Activated CD4-positive, alpha-beta memory T cell treated with anti-CD3 and anti-CD28 coated beads for 36 hours (primary cell): Measurements from ENCODE around the gene DBP. TPM values are rescaled to one million over a fixed set of nuclear protein-coding genes. Genes with fewer than 3 reads are reported as not detected.
"Not testable (repeated sequence)": the region's sequence is repeated elsewhere in the genome, so short reads cannot be mapped to it uniquely, and the experiment has no call there.

Source experiments
- CTCF ChIA-PET: fragments of 350-600 bp; sonication (Branson Sonifier 250); formaldehyde crosslinking; loops from one replicate; lab custom pipeline; 2021; ENCODE audit warnings: antibody characterized with exemption, inconsistent platforms; lab: Charles Lee
- POLR2A ChIA-PET: fragments of 350-600 bp; sonication (Branson Sonifier 250); formaldehyde crosslinking; loops from one replicate; lab custom pipeline; 2021; ENCODE audit warnings: antibody characterized with exemption; lab: Charles Lee
- DNase-seq: peaks from one replicate; pipeline ENCODE4 v3.0.0-alpha.2; 2020
- H3K27ac Mint-ChIP-seq: one replicate; pipeline ENCODE4 v1.8.0; 2021; ENCODE audit warnings: mixed read lengths
- H3K27me3 Mint-ChIP-seq: one replicate; pipeline ENCODE4 v1.8.0; 2021; ENCODE audit warnings: mixed read lengths
- H3K36me3 Mint-ChIP-seq: one replicate; pipeline ENCODE4 v1.8.0; 2021; ENCODE audit warnings: mixed read lengths
- H3K4me1 Mint-ChIP-seq: one replicate; pipeline ENCODE4 v1.8.0; 2021; ENCODE audit warnings: low read depth, mixed read lengths
- H3K4me3 Mint-ChIP-seq: one replicate; pipeline ENCODE4 v1.8.0; 2021; ENCODE audit warnings: mild to moderate bottlenecking, mixed read lengths
- H3K9me3 Mint-ChIP-seq: one replicate; pipeline ENCODE4 v1.8.0; 2021; ENCODE audit warnings: mixed read lengths
- intact Hi-C: fragments of 100-400 bp; cut with micrococcal nuclease; formaldehyde crosslinking; loops from one replicate; pipeline ENCODE4 v1.15.1; 2023
- total RNA-seq, 2 experiments: library from RNA; stranded (reverse); gene quantifications; one replicate each; pipeline ENCODE4 v1.2.3, GENCODE V29; 2021

The DBP gene
- 10 to 100 TPM in 1 of 2 experiments, 1 to 10 TPM in 1; 8.3 to 10.4 TPM for total RNA-seq

DNA sequence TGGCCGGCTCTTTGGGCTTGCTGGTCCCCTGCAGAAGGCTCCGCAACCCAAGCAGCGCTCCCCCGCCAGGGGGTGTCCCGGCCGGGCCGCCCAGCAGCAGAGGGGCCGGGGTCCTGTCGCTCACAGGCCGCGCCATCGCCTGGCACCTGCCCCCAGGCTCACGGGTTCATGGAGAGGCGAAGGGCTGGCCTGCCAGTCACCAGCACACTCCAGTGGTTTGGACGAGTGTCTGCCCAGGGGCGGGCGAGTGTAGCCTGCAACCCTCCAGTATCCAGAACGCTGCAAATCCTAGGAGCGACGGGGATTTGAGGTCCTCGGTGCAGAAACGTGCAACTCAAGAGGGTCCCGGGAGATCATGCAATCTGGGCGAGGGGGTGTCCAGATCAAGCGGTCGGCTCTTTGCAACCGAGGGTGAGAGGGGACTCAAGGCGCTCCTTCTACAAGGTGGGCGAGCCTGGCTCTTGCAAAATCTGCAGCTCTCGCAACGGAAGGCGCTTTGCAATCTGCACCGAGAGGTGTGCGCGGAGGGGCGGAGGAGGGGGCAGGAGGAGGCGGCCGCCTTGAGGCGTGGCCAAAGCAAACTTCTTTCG, at the start of gene DBP:
Gene DBP, minus strand, starts transcription at position 521 of the 590 bp plus-strand sequence. Its CDS starts 385 bp downstream, at position 136.
- ChIA-PET CTCF (interaction anchor here (1.0 to 1.1 kb wide), 2 partner anchors 8 to 13 kb away, joined by 3 read pairs; no protein-coding TSS in a partner anchor), POLR2A (interaction anchor here (1.2 kb wide), 1 partner anchor 9 kb away, joined by 3 read pairs; no protein-coding TSS in a partner anchor)
- Mint-ChIP-seq H3K9me3 (no peaks in the 10 kb centered on the region), H3K27ac (peak within 1 kb of the TSS; percentile 98), H3K4me1 (peaks cover 49% of the 10 kb centered on the region), H3K27me3 (no peaks in the 10 kb centered on the region), H3K36me3 (peaks cover 4% of the 10 kb centered on the region), H3K4me3 (peak within 1 kb of the TSS; percentile 87)
- intact Hi-C loops = loop anchor here (1.0 kb wide), 1 partner anchor 9 kb away; the partner anchor contains the start of gene CA11
- no peak for DNase-seq

- H3K36me3 Mint-ChIP-seq, intact Hi-C loops, CTCF ChIA-PET: not testable (repeated sequence)
Measured at GRCh38 chr19:48686637-48687036, 49.5 kb upstream of the DBP start.

GRCh38 chr19:48686088-48686487, 48.9 kb upstream of the DBP start:
- ChIA-PET CTCF (no interaction called here), POLR2A (no interaction called here)
- Mint-ChIP-seq H3K4me3 (no peak overlapping the region), H3K4me1 (no peaks in the 10 kb centered on the region), H3K27me3 (no peaks in the 10 kb centered on the region), H3K27ac (no peak overlapping the region), H3K9me3 (no peaks in the 10 kb centered on the region), H3K36me3 (no peaks in the 10 kb centered on the region)
- DNase-seq = no peak
- intact Hi-C loops = no loop called here

More at GRCh38 chr19:48686637-48687036, 49.5 kb upstream of the DBP start:
- H3K27me3 Mint-ChIP-seq, H3K4me1 Mint-ChIP-seq, H3K27ac Mint-ChIP-seq, POLR2A ChIA-PET, H3K9me3 Mint-ChIP-seq, H3K4me3 Mint-ChIP-seq, DNase-seq: not testable (repeated sequence)

GRCh38 chr19:48685583-48685982, 48.4 kb upstream of the DBP start:
- Mint-ChIP-seq H3K36me3 (no peaks in the 10 kb centered on the region), H3K27me3 (no peaks in the 10 kb centered on the region), H3K4me3 (no peak overlapping the region), H3K9me3 (no peaks in the 10 kb centered on the region), H3K4me1 (no peaks in the 10 kb centered on the region), H3K27ac (no peak overlapping the region)
- CTCF ChIA-PET = no interaction called here
- intact Hi-C loops = no loop called here
- POLR2A ChIA-PET = no interaction called here
- no peak for DNase-seq

GRCh38 chr19:48683349-48683748, 46.2 kb upstream of the DBP start:
- Mint-ChIP-seq H3K27me3 (no peaks in the 10 kb centered on the region), H3K9me3 (no peaks in the 10 kb centered on the region), H3K27ac (no peak overlapping the region), H3K4me3 (no peak overlapping the region), H3K36me3 (no peaks in the 10 kb centered on the region), H3K4me1 (no peaks in the 10 kb centered on the region)
- POLR2A ChIA-PET = interaction anchor here (1.1 kb wide), 1 partner anchor 20 kb away, joined by 5 read pairs; no protein-coding TSS in a partner anchor
- intact Hi-C loops = no loop called here
- DNase-seq = peak; percentile 20
- CTCF ChIA-PET = no interaction called here

DNA sequence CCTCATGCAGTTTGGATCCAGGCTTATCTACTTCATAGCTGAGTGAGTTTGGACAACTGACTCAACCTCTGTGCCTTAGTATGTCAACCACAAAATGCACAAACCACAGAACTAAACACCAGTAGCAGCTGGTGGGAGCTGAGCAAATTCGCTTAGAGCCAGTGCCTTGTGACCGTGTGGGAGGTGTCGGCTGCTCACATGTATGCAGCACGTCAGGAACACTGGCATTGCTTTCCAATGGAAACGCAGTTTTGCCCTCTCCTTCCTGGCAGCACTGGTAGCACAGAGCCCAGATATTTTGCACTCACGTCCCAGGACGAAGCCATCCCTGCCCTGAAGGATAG, 43.9 kb upstream of the DBP start:
- Mint-ChIP-seq H3K9me3 (no peaks in the 10 kb centered on the region), H3K36me3 (no peaks in the 10 kb centered on the region), H3K27ac (no peak overlapping the region), H3K4me3 (no peak overlapping the region), H3K4me1 (no peaks in the 10 kb centered on the region), H3K27me3 (no peaks in the 10 kb centered on the region)
- intact Hi-C loops = no loop called here
- DNase-seq = no peak
- ChIA-PET POLR2A (no interaction called here), CTCF (no interaction called here)

GRCh38 chr19:48680436-48681126, 43.4 kb upstream of the DBP start:
- Mint-ChIP-seq H3K4me3 (no peak overlapping the region), H3K4me1 (no peaks in the 10 kb centered on the region), H3K27ac (no peak overlapping the region), H3K36me3 (no peaks in the 10 kb centered on the region), H3K9me3 (no peaks in the 10 kb centered on the region), H3K27me3 (no peaks in the 10 kb centered on the region)
- ChIA-PET CTCF (no interaction called here), POLR2A (no interaction called here)
- DNase-seq = no peak
- intact Hi-C loops = no loop called here

DNA sequence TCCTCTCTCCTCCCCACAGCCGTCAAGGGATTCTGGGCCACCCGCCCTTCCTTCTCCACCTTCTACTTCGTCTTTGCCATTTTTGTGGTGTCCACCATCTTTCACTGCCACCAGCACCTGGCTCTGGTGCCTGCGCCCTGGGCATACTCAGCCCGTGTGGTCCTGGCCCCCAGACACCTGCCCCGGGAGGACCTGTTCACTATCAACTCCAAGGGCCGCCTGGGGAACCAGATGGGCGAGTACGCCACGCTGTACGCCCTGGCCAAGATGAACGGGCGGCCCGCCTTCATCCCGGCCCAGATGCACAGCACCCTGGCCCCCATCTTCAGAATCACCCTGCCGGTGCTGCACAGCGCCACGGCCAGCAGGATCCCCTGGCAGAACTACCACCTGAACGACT, 42.8 kb upstream of the DBP start:
- H3K4me1 Mint-ChIP-seq, H3K27ac Mint-ChIP-seq, CTCF ChIA-PET, H3K4me3 Mint-ChIP-seq, H3K36me3 Mint-ChIP-seq, H3K27me3 Mint-ChIP-seq, intact Hi-C loops, DNase-seq, POLR2A ChIA-PET, H3K9me3 Mint-ChIP-seq: not testable (repeated sequence)

DNA sequence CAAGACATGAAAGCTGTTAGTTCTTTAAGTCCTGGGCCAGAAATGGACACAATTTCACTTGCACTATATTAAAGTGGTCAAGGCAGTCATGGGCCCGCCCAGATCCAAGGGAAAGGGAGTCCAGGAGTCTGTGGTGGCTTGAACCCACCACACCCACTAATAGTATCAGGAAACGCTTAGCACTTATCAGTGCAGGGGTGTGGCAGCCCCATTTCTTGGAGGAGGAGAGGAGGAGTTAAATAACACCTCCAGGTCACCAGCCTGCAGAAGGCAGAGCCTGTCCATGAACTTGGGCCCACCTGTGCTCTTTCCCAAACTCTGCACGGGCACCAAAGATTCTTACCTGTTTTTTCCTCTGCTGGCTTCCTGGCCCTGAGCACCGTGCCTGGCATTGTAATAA, 41.0 kb upstream of the DBP start:
- H3K4me3 Mint-ChIP-seq = no peak overlapping the region
- no peaks in the 10 kb centered on the region for H3K36me3 Mint-ChIP-seq
- ChIA-PET POLR2A (no interaction called here), CTCF (interaction anchor here (1.2 kb wide), 1 partner anchor 61 kb away, joined by 3 read pairs; no protein-coding TSS in a partner anchor)
- peaks cover 6% of the 10 kb centered on the region for H3K4me1 Mint-ChIP-seq
- no peaks in the 10 kb centered on the region for H3K9me3 Mint-ChIP-seq
- H3K27ac Mint-ChIP-seq = no peak overlapping the region
- no peaks in the 10 kb centered on the region for H3K27me3 Mint-ChIP-seq
- no peak for DNase-seq
- intact Hi-C loops = no loop called here

GRCh38 chr19:48676887-48677286, 39.7 kb upstream of the DBP start:
- ChIA-PET CTCF (interaction anchor here (1.7 to 2.7 kb wide), 2 partner anchors 32 to 165 kb away, joined by 9 to 13 read pairs; partner anchors contain the start of gene CA11), POLR2A (no interaction called here)
- no peaks in the 10 kb centered on the region for H3K9me3 Mint-ChIP-seq
- DNase-seq = no peak
- H3K27ac Mint-ChIP-seq = no peak overlapping the region
- no peaks in the 10 kb centered on the region for H3K36me3 Mint-ChIP-seq
- no peaks in the 10 kb centered on the region for H3K27me3 Mint-ChIP-seq
- H3K4me1 Mint-ChIP-seq = peaks cover 6% of the 10 kb centered on the region
- intact Hi-C loops = no loop called here
- no peak overlapping the region for H3K4me3 Mint-ChIP-seq

DNA sequence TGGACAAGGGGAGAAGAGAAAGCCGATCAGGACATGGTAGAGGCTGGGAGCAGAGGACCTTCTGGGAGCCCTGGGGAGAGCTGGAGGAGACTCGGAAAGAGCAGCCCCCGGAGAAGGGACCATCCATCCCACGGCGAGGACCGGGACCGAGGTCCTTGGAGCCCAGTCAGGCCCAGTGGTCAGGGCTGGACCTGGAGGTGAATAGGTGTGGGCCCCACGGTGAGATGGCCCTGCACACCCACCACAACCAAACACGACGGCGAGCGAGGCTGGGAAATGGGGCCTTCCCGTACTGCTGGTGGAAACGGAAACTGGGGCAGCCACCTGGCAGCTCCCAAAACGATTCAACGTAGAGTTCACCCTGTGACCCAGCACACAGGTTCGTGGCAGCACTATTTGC, 39.3 kb upstream of the DBP start:
- Mint-ChIP-seq H3K27ac (no peak overlapping the region), H3K27me3 (no peaks in the 10 kb centered on the region), H3K36me3 (no peaks in the 10 kb centered on the region), H3K4me1 (peaks cover 6% of the 10 kb centered on the region), H3K9me3 (no peaks in the 10 kb centered on the region), H3K4me3 (no peak overlapping the region)
- intact Hi-C loops = no loop called here
- POLR2A ChIA-PET = no interaction called here
- CTCF ChIA-PET = interaction anchor here (1.7 to 3.0 kb wide), 3 partner anchors 31 to 166 kb away, joined by 9 to 14 read pairs (median 13); partner anchors contain the start of gene CA11
- DNase-seq = no peak
